Measurements from ENCODE around the gene MYO1E.

MYO1E gene

DNA sequence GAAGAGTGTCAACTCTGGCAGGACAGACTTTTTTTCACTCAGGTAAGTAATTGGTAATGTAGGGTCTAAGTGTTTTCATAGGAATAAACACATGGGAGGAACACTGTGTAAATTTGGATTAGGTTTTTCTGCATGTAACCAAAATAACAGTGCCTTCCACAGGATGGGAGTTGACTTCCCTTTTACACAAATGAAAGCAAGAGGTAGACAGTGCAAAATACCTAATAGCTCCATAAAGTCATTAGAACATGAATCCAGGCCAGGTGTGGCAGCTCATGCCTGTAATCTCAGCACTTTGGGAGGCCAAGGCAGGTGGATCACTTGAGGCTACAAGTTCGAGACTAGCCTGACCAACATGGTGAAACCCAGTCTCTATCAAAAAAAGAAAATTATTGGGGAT, 25.5 kb upstream of the MYO1E start (continued):
- TF ChIP-seq, protein P1, sequence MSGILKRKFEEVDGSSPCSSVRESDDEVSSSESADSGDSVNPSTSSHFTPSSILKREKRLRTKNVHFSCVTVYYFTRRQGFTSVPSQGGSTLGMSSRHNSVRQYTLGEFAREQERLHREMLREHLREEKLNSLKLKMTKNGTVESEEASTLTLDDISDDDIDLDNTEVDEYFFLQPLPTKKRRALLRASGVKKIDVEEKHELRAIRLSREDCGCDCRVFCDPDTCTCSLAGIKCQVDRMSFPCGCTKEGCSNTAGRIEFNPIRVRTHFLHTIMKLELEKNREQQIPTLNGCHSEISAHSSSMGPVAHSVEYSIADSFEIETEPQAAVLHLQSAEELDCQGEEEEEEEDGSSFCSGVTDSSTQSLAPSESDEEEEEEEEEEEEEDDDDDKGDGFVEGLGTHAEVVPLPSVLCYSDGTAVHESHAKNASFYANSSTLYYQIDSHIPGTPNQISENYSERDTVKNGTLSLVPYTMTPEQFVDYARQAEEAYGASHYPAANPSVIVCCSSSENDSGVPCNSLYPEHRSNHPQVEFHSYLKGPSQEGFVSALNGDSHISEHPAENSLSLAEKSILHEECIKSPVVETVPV (CRISPR knock-in tag; IDR thresholded peaks at IDR 0.05), result no peak
- no peak for TF ChIP-seq TOX (CRISPR knock-in tag; IDR thresholded peaks at IDR 0.05; ENCODE audit: borderline replicate concordance)
- no peak for TF ChIP-seq ESRRG (CRISPR knock-in tag; IDR thresholded peaks at IDR 0.05)
- no peak for TF ChIP-seq PPARA (CRISPR knock-in tag; IDR thresholded peaks at IDR 0.05; ENCODE audit: borderline replicate concordance)
- TF ChIP-seq ZC3H10 (CRISPR knock-in tag; IDR thresholded peaks at IDR 0.05), result no peak

DNA sequence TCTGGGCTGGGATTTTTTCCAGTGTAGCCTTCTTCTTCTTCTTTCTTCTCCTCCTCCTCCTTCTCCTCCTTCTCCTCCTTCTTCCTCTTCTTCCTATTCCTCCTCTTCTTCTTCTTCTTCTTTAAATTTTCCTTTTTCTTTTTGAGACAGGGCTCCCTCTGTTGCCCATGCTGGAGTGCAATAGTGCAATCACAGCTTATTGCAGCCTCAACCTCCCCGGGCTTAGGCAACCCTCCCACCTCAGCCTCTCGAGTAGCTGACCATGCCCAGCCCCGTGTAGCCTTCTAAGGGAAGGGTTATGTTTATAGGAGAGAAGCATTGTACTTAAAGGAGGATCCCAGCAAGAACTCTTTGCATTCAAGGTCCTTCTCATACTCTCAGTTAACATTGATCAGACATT, 24.0 kb upstream of the MYO1E start:
- TF ChIP-seq, protein P1 (CRISPR knock-in tag; IDR thresholded peaks at IDR 0.05), result no peak
- TF ChIP-seq ISL1 (CRISPR knock-in tag; IDR thresholded peaks at IDR 0.05), result no peak
- TF ChIP-seq ZNF565 (CRISPR knock-in tag; conservative IDR thresholded peaks at IDR 0.05; ENCODE audit: low read depth), result no peak
- TF ChIP-seq TOX (CRISPR knock-in tag; IDR thresholded peaks at IDR 0.05; ENCODE audit: borderline replicate concordance), result no peak
- TF ChIP-seq PPARA (CRISPR knock-in tag; IDR thresholded peaks at IDR 0.05; ENCODE audit: borderline replicate concordance), result no peak
- no peak for ATAC-seq

DNA sequence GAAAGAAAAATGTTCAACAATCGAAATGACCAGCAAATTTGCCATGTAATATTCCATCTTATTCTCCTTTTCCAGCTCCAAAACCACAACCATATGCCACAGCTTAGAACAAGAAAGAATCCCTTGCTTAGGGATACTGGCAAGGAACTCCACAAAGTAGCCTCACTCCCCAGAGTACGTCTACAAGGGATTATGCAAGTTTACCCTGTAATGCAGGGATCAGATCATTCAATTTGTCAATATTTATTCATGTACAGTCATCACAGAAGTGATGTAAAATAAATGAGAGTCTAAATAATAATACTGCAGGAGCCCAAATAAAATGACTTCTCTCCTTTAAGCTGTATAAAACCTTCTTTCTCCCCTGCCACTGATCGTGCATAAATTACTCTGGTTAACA, 23.5 kb upstream of the MYO1E start:
- no peak for TF ChIP-seq ISL1 (CRISPR knock-in tag; IDR thresholded peaks at IDR 0.05)
- TF ChIP-seq, protein P2, sequence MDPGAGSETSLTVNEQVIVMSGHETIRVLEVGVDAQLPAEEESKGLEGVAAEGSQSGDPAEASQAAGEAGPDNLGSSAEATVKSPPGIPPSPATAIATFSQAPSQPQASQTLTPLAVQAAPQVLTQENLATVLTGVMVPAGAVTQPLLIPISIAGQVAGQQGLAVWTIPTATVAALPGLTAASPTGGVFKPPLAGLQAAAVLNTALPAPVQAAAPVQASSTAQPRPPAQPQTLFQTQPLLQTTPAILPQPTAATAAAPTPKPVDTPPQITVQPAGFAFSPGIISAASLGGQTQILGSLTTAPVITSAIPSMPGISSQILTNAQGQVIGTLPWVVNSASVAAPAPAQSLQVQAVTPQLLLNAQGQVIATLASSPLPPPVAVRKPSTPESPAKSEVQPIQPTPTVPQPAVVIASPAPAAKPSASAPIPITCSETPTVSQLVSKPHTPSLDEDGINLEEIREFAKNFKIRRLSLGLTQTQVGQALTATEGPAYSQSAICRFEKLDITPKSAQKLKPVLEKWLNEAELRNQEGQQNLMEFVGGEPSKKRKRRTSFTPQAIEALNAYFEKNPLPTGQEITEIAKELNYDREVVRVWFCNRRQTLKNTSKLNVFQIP (CRISPR knock-in tag; IDR thresholded peaks at IDR 0.05; ENCODE audit: borderline replicate concordance, low read depth), result no peak
- TF ChIP-seq ARNTL (CRISPR knock-in tag; IDR thresholded peaks at IDR 0.05; ENCODE audit: borderline replicate concordance, low read depth), result no peak
- no peak for ATAC-seq

DNA sequence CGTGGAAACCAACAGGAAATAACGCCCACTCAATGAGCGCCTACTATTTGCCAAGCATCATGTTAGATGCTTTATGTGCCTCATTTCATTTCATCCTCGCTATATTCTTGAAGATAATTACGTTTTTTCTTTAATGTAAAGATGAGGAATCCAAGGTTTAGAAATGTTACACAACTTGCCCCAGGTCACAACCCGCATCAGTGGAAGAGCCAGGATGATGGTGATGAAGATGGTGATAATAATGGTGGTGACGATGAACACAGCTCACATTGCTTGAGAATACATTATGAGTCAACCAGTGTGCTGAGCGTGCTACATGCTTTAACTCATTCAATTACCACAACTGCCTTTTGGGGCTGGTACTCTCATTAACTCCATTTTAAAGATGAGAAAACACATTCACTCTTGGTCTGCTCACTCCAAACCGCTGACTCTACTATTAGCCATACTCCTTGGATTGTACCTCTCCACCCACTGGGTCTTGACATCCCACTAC, 21.5 kb upstream of the MYO1E start:
- ATAC-seq, result no peak
- TF ChIP-seq GLIS3 (CRISPR knock-in tag; IDR thresholded peaks at IDR 0.05) (no peak), ZNF8 (CRISPR knock-in tag; IDR thresholded peaks at IDR 0.05) (no peak), PPARA (CRISPR knock-in tag; IDR thresholded peaks at IDR 0.05; ENCODE audit: borderline replicate concordance) (no peak), SNAI2 (CRISPR knock-in tag; IDR thresholded peaks at IDR 0.05) (no peak), BACH2 (CRISPR knock-in tag; IDR thresholded peaks at IDR 0.05; ENCODE audit: borderline replicate concordance) (no peak), ISL1 (CRISPR knock-in tag; IDR thresholded peaks at IDR 0.05) (no peak), ZNF565 (CRISPR knock-in tag; conservative IDR thresholded peaks at IDR 0.05; ENCODE audit: low read depth) (no peak), RARB (CRISPR knock-in tag; IDR thresholded peaks at IDR 0.05) (no peak), ZNF70 (CRISPR knock-in tag; IDR thresholded peaks at IDR 0.05) (no peak)
- TF ChIP-seq, protein P2 (CRISPR knock-in tag; IDR thresholded peaks at IDR 0.05; ENCODE audit: borderline replicate concordance, low read depth), result no peak
- TF ChIP-seq, protein P3, sequence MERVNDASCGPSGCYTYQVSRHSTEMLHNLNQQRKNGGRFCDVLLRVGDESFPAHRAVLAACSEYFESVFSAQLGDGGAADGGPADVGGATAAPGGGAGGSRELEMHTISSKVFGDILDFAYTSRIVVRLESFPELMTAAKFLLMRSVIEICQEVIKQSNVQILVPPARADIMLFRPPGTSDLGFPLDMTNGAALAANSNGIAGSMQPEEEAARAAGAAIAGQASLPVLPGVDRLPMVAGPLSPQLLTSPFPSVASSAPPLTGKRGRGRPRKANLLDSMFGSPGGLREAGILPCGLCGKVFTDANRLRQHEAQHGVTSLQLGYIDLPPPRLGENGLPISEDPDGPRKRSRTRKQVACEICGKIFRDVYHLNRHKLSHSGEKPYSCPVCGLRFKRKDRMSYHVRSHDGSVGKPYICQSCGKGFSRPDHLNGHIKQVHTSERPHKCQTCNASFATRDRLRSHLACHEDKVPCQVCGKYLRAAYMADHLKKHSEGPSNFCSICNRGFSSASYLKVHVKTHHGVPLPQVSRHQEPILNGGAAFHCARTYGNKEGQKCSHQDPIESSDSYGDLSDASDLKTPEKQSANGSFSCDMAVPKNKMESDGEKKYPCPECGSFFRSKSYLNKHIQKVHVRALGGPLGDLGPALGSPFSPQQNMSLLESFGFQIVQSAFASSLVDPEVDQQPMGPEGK (CRISPR knock-in tag; IDR thresholded peaks at IDR 0.05; ENCODE audit: borderline replicate concordance), result no peak
- TF ChIP-seq, protein P4, sequence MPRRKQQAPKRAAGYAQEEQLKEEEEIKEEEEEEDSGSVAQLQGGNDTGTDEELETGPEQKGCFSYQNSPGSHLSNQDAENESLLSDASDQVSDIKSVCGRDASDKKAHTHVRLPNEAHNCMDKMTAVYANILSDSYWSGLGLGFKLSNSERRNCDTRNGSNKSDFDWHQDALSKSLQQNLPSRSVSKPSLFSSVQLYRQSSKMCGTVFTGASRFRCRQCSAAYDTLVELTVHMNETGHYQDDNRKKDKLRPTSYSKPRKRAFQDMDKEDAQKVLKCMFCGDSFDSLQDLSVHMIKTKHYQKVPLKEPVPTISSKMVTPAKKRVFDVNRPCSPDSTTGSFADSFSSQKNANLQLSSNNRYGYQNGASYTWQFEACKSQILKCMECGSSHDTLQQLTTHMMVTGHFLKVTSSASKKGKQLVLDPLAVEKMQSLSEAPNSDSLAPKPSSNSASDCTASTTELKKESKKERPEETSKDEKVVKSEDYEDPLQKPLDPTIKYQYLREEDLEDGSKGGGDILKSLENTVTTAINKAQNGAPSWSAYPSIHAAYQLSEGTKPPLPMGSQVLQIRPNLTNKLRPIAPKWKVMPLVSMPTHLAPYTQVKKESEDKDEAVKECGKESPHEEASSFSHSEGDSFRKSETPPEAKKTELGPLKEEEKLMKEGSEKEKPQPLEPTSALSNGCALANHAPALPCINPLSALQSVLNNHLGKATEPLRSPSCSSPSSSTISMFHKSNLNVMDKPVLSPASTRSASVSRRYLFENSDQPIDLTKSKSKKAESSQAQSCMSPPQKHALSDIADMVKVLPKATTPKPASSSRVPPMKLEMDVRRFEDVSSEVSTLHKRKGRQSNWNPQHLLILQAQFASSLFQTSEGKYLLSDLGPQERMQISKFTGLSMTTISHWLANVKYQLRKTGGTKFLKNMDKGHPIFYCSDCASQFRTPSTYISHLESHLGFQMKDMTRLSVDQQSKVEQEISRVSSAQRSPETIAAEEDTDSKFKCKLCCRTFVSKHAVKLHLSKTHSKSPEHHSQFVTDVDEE (CRISPR knock-in tag; IDR thresholded peaks at IDR 0.05), result no peak
